ENCODE measurements around the gene STING1.

STING1 gene

DNA sequence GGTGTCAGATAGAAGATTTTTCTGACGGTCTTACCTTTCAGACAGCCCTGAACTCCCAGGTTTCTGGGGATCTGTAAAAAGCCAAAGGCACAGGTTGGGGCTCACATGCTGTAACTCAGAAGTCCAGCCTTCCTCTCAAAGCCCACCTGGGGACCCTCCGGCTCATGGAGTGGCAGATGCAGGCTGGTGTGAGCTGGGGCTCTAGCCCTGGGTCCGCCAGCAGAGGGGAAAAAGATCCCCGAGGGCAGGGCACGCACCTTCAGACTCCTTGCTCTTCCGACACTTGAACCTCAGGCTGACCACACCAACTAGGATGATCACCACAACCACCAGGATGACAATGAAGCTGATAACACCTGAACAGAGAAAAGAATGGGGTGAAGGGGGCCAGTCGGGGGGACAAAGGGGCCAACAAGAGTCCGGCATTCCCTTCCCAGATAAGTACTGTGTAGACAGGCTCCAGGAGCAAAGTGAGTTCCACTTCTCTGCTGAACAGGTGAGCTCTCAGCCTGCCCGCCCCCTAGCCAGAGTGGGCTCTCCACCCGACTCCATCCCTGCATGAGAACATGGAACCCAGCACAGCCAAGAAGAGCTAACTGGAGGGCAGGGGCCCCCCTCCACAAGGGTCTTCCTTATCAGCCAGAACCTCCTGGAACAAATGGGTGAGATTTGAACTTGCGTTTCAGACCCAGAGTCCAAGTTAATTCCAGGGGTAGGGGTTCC is 27.8 kb downstream of the STING1 start:
- Histone ChIP-seq H3K4me1 (ENCODE audit: control extremely low read depth in 1 of 4, control insufficient read depth in 4 of 4, insufficient read depth in 4 of 4, low read length in 3 of 4) (peaks cover 0 to 14% (median 9%) of the 10 kb centered on the region in 4 experiments), H3K27me3 (replicated peaks in 2 of 5; ENCODE audit: control insufficient read depth in 4 of 5, insufficient read depth in 5 of 5, low read length in 4 of 5) (no peaks in the 10 kb centered on the region), H3K9me3 (ENCODE audit: control extremely low read depth in 1 of 5, control insufficient read depth in 4 of 5, insufficient read depth in 2 of 5, low read depth in 1 of 5, low read length in 4 of 5) (no peaks in the 10 kb centered on the region), H3K27ac (ENCODE audit: insufficient read depth in 1 of 2, low read depth in 1 of 2, low read length in 2 of 2, poor library complexity in 1 of 2, severe bottlenecking in 2 of 2) (no peak overlapping the region), H3K36me3 (ENCODE audit: control insufficient read depth in 4 of 4, insufficient read depth in 4 of 4, low read length in 3 of 4) (no peaks in the 10 kb centered on the region), H3K4me3 (ENCODE audit: control insufficient read depth in 1 of 7, extremely low read depth in 1 of 7, insufficient read depth in 4 of 7, low read depth in 2 of 7, low read length in 6 of 7) (no peak overlapping the region)
- CTCF ChIA-PET = interaction anchor here (0.9 to 3.3 kb wide), 7 partner anchors 11 to 58 kb away, joined by 3 to 16 read pairs (median 4); partner anchors contain the start of genes DNAJC18 and STING1
- no peak for DNase-seq
- WGBS (ENCODE audit: insufficient coverage) = 100% methylated on average over 6 of the region's 11 CpGs
- POLR2A ChIA-PET = no interaction called here

DNA sequence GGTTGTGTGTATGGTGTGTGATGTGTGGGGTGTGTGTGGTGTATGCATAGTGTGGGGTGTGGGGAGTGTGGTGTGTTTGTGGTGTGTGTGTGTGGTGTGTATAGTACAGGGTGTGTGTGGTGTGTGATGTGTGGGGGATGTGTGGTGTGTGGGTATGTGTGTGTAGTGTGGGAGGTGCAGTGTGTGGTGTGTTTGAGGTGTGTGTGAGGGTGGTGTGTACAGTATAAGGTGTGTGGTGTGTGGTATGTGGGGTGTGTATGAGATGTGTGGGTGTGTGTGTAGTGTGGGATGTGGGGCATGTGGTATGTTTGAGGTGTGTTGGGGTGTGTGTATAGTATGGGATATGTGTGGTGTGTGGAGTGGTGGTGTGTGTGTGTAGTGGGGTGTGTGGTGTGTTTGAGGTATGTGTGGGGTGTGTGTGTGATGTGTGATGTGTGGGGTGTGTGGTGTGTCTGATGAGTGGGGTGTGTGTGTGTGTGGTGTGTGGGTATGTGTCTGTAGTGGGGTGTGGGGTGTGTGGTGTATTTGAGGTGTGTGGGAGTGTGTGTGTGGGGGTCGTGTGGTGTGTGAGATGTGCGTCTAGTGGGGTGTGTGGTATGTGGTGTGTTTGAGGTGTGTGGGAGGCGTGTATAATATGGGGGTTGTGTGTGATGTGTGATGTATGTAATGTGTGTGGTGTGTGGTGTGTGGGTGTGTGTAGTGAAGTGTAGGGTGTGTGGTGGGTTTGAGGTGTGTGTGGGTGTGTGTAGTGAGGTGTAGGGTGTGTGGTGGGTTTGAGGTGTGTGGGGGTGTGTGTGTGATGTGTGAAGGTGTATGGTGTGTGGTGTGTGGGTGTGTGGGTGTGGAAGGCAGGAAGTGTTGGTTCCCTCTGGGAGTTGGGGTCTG is 28.6 kb downstream of the STING1 start:
- H3K9me3 ChIP-seq (ENCODE audit: control extremely low read depth in 1 of 5, control insufficient read depth in 4 of 5, insufficient read depth in 2 of 5, low read depth in 1 of 5, low read length in 4 of 5) = no peaks in the 10 kb centered on the region
- CTCF ChIA-PET = interaction anchor here (1.1 to 3.2 kb wide), 2 partner anchors 31 to 59 kb away, joined by 6 to 16 read pairs; no protein-coding TSS in a partner anchor
- no peak overlapping the region for H3K27ac ChIP-seq (ENCODE audit: insufficient read depth in 1 of 2, low read depth in 1 of 2, low read length in 2 of 2, poor library complexity in 1 of 2, severe bottlenecking in 2 of 2)
- no peak overlapping the region for H3K4me3 ChIP-seq (ENCODE audit: control insufficient read depth in 1 of 7, extremely low read depth in 1 of 7, insufficient read depth in 4 of 7, low read depth in 2 of 7, low read length in 6 of 7)
- 100% methylated on average over 3 of the region's 3 CpGs for WGBS (ENCODE audit: insufficient coverage)
- DNase-seq = no peak
- no peaks in the 10 kb centered on the region for H3K36me3 ChIP-seq (ENCODE audit: control insufficient read depth in 4 of 4, insufficient read depth in 4 of 4, low read length in 3 of 4)
- no peaks in the 10 kb centered on the region for H3K27me3 ChIP-seq (replicated peaks in 2 of 5; ENCODE audit: control insufficient read depth in 4 of 5, insufficient read depth in 5 of 5, low read length in 4 of 5)
- POLR2A ChIA-PET = no interaction called here
- peaks cover 0 to 8% (median 4%) of the 10 kb centered on the region in 4 experiments for H3K4me1 ChIP-seq (ENCODE audit: control extremely low read depth in 1 of 4, control insufficient read depth in 4 of 4, insufficient read depth in 4 of 4, low read length in 3 of 4)

DNA sequence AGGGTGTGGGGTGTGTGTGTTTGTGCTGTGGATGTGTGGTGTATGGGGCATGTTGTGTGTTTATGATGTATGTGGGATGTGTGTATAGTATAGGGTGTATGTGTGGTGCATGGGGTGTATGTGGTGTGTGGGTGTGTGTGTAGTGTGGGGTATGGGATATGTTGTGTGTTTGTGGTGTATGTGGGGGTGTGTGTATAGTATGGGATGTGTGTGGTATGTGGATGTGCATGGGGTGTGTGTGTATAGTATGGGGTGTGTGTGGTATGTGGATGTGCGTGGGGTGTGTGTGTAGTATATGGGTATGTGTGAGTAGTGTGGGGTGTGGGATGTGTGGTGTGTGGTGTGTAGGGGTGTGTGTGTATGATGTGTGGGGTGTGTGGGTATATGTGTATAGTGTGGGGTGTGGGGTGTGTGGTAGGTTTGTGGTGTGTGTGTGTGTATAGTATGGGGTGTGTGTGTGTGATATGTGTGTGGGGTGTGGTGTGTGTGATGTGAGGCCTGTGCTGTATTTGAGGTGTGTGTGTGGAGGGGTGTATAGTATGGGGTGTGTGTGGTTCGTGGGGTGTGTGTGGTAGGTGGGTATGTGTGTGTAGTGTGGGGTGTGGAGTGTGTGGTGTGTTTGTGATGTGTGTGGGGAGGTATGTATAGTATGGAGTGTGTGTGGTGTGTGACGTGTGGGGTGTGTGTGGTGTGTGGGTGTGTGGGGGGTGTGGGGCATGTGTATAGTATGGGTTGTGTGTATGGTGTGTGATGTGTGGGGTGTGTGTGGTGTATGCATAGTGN is 30.5 kb downstream of the STING1 start:
- H3K4me1 ChIP-seq (ENCODE audit: control extremely low read depth in 1 of 4, control insufficient read depth in 4 of 4, insufficient read depth in 4 of 4, low read length in 3 of 4) = no peaks in the 10 kb centered on the region
- no peak for DNase-seq
- ChIA-PET POLR2A (no interaction called here), CTCF (no interaction called here)
- no peak overlapping the region for H3K27ac ChIP-seq (ENCODE audit: insufficient read depth in 1 of 2, low read depth in 1 of 2, low read length in 2 of 2, poor library complexity in 1 of 2, severe bottlenecking in 2 of 2)
- no peak overlapping the region for H3K4me3 ChIP-seq (ENCODE audit: control insufficient read depth in 1 of 7, extremely low read depth in 1 of 7, insufficient read depth in 4 of 7, low read depth in 2 of 7, low read length in 6 of 7)
- H3K27me3 ChIP-seq (replicated peaks in 2 of 5; ENCODE audit: control insufficient read depth in 4 of 5, insufficient read depth in 5 of 5, low read length in 4 of 5) = no peaks in the 10 kb centered on the region
- WGBS (ENCODE audit: insufficient coverage) = 69% methylated on average over 2 of the region's 3 CpGs
- H3K9me3 ChIP-seq (ENCODE audit: control extremely low read depth in 1 of 5, control insufficient read depth in 4 of 5, insufficient read depth in 2 of 5, low read depth in 1 of 5, low read length in 4 of 5) = no peaks in the 10 kb centered on the region
- no peaks in the 10 kb centered on the region for H3K36me3 ChIP-seq (ENCODE audit: control insufficient read depth in 4 of 4, insufficient read depth in 4 of 4, low read length in 3 of 4)

DNA sequence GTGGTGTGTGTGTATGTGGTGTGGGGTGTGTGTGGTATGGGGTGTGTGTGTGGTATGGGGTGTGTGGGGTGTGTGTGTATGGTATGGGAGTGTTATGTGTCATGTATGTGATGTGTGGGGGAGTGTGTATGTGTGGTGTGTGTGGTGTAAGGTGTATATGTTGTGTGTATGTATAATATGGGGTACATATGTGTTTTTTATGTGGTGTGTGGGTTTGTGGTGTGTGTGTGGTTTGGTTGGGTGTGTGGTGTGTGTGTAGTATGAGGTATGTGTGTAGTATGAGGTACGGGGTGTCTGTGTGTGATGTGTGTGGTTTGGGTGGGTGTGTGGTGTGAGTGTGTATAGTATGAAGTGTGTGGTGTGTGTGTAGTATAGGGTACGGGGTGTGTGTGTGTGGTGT is 31.4 kb downstream of the STING1 start:
- no peak overlapping the region for H3K27ac ChIP-seq (ENCODE audit: insufficient read depth in 1 of 2, low read depth in 1 of 2, low read length in 2 of 2, poor library complexity in 1 of 2, severe bottlenecking in 2 of 2)
- WGBS (ENCODE audit: insufficient coverage) = 83% methylated on average over 2 of the region's 2 CpGs
- CTCF ChIA-PET = interaction anchor here (0.6 kb wide), 1 partner anchor 127 kb away, joined by 3 read pairs; no protein-coding TSS in a partner anchor

DNA sequence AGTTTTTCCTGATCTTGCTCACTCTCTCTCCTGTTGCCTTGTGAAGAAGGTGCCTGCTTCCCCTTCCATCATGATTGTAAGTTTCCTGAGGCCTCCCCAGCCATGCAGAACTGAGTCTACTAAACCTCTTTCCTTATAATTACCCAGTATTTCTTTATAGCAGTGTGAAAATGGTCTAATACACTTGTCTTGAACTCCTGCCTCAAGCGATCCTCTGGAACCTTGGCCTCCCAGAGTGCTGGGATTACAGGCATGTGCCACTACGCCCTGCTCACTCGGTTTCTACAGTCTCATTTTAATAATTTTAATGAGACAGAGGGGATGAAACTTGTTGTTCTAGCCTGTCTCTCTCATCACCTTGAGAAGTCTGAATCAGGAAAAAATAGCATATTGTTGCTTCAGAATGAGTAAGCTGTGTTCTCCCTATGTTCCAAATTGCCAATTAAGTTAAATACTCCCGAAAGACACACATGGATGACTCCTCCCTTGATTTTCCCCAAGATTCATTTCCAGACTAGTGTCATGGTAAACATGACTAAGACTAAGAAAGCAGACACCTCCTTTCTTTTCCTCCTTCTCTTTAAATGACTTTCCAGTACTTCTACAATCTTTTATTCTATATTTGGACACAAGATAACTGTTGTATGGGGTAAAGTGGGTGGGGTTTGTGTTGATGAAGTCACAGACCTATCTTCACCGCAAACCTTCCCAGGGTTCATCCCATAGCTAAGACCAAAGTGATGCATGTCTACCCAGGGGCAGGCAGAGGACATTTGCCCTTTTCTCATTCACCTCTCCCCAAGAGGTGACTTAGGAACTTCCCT is 35.4 kb downstream of the STING1 start:
- POLR2A ChIA-PET = no interaction called here
- 100% methylated on average over 3 of the region's 5 CpGs for WGBS (ENCODE audit: insufficient coverage)
- Histone ChIP-seq H3K9me3 (ENCODE audit: control extremely low read depth in 1 of 5, control insufficient read depth in 4 of 5, insufficient read depth in 2 of 5, low read depth in 1 of 5, low read length in 4 of 5) (no peaks in the 10 kb centered on the region), H3K27ac (ENCODE audit: insufficient read depth in 1 of 2, low read depth in 1 of 2, low read length in 2 of 2, poor library complexity in 1 of 2, severe bottlenecking in 2 of 2) (no peak overlapping the region), H3K4me3 (ENCODE audit: control insufficient read depth in 1 of 7, extremely low read depth in 1 of 7, insufficient read depth in 4 of 7, low read depth in 2 of 7, low read length in 6 of 7) (no peak overlapping the region), H3K4me1 (ENCODE audit: control extremely low read depth in 1 of 4, control insufficient read depth in 4 of 4, insufficient read depth in 4 of 4, low read length in 3 of 4) (peaks cover 5 to 23% (median 21%) of the 10 kb centered on the region in 4 experiments), H3K27me3 (replicated peaks in 2 of 5; ENCODE audit: control insufficient read depth in 4 of 5, insufficient read depth in 5 of 5, low read length in 4 of 5) (no peaks in the 10 kb centered on the region), H3K36me3 (ENCODE audit: control insufficient read depth in 4 of 4, insufficient read depth in 4 of 4, low read length in 3 of 4) (no peaks in the 10 kb centered on the region)
- no peak for DNase-seq
- CTCF ChIA-PET = interaction anchor here (0.9 to 1.8 kb wide), 6 partner anchors 9 to 67 kb away, joined by 3 to 10 read pairs (median 3); no protein-coding TSS in a partner anchor

More for the DNA sequence above, 31.4 kb downstream of the STING1 start:
- DNase-seq = no peak
- POLR2A ChIA-PET = no interaction called here
- no peaks in the 10 kb centered on the region for H3K9me3 ChIP-seq (ENCODE audit: control extremely low read depth in 1 of 5, control insufficient read depth in 4 of 5, insufficient read depth in 2 of 5, low read depth in 1 of 5, low read length in 4 of 5)
- no peaks in the 10 kb centered on the region for H3K36me3 ChIP-seq (ENCODE audit: control insufficient read depth in 4 of 4, insufficient read depth in 4 of 4, low read length in 3 of 4)
- no peak overlapping the region for H3K4me3 ChIP-seq (ENCODE audit: control insufficient read depth in 1 of 7, extremely low read depth in 1 of 7, insufficient read depth in 4 of 7, low read depth in 2 of 7, low read length in 6 of 7)
- no peaks in the 10 kb centered on the region for H3K27me3 ChIP-seq (replicated peaks in 2 of 5; ENCODE audit: control insufficient read depth in 4 of 5, insufficient read depth in 5 of 5, low read length in 4 of 5)
- H3K4me1 ChIP-seq (ENCODE audit: control extremely low read depth in 1 of 4, control insufficient read depth in 4 of 4, insufficient read depth in 4 of 4, low read length in 3 of 4) = no peaks in the 10 kb centered on the region

DNA sequence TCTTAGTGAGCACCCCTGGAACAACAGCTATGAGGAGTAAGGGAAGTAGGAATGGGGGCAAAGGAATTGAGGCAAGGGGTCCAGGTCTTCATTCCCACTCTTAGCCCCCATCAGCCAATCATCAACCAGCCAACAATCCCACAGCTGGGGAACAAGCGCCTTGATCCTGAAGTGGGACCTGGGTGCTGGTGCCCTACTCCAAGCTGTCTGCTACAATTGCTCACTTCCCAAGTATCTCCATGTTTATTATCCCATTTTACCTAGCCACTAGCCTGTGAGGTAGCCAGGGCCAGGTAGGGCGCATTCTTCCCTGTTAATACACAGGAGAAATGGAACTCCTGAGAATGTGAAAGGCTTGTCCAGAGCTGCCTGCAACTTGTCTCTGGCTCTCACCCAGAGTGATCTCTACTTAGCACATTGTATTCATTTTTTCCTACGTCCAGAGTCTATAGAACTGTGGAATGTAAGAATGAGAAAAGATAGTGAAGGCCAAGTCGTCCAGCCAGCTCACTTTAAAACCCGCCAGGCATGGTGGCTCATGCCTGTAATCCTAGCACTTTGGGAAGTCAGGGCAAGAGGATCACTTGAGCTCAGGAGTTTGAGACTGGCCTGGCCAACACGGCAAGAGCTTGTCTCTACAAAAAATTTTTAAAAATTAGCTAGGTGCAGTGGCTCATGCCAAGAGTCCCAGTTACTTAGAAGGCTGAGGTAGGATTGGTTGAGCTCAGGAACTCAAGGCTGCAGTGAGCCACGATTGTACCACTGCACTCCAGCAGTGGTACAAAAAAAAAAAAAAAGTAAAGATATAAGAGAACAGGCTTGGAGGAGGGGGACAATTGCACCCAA is 37.0 kb downstream of the STING1 start:
- ChIA-PET POLR2A (no interaction called here), CTCF (interaction anchor here (0.6 to 1.9 kb wide), 9 partner anchors 10 to 71 kb away, joined by 3 to 6 read pairs (median 3); partner anchors contain the start of gene STING1)
- H3K36me3 ChIP-seq (ENCODE audit: control insufficient read depth in 4 of 4, insufficient read depth in 4 of 4, low read length in 3 of 4) = no peaks in the 10 kb centered on the region
- H3K27ac ChIP-seq (ENCODE audit: insufficient read depth in 1 of 2, low read depth in 1 of 2, low read length in 2 of 2, poor library complexity in 1 of 2, severe bottlenecking in 2 of 2) = no peak overlapping the region
- H3K4me3 ChIP-seq (ENCODE audit: control insufficient read depth in 1 of 7, extremely low read depth in 1 of 7, insufficient read depth in 4 of 7, low read depth in 2 of 7, low read length in 6 of 7) = no peak overlapping the region
- H3K4me1 ChIP-seq (ENCODE audit: control extremely low read depth in 1 of 4, control insufficient read depth in 4 of 4, insufficient read depth in 4 of 4, low read length in 3 of 4) = peaks cover 5 to 27% (median 24%) of the 10 kb centered on the region in 4 experiments
- no peaks in the 10 kb centered on the region for H3K27me3 ChIP-seq (replicated peaks in 2 of 5; ENCODE audit: control insufficient read depth in 4 of 5, insufficient read depth in 5 of 5, low read length in 4 of 5)
- DNase-seq = no peak
- no peaks in the 10 kb centered on the region for H3K9me3 ChIP-seq (ENCODE audit: control extremely low read depth in 1 of 5, control insufficient read depth in 4 of 5, insufficient read depth in 2 of 5, low read depth in 1 of 5, low read length in 4 of 5)
- WGBS (ENCODE audit: insufficient coverage) = 80% methylated on average over 5 of the region's 7 CpGs
